Urothelium cell line (cell line): ENCODE measurements around the gene IQGAP3.
A peak's percentile ranks its signal among the peaks of the same experiment; 100 is the strongest.
"Not testable (repeated sequence)": the region's sequence is repeated elsewhere in the genome, so short reads cannot be mapped to it uniquely, and the experiment has no call there.

Experiments used
- DNase-seq: peaks from one replicate; pipeline ENCODE4 v3.0.0; 2011; ENCODE audit warnings: low spot score, mixed read lengths
- FAIRE-seq: peaks from 2 replicates; lab custom pipeline; 2011; peaks lifted over from hg19 to GRCh38; lab: Jason Lieb, UNC

IQGAP3 gene

GRCh38 chr1:156574039-156574633 is 1.8 kb upstream of the IQGAP3 start:
- FAIRE-seq (no peak), DNase-seq (no peak)

DNA sequence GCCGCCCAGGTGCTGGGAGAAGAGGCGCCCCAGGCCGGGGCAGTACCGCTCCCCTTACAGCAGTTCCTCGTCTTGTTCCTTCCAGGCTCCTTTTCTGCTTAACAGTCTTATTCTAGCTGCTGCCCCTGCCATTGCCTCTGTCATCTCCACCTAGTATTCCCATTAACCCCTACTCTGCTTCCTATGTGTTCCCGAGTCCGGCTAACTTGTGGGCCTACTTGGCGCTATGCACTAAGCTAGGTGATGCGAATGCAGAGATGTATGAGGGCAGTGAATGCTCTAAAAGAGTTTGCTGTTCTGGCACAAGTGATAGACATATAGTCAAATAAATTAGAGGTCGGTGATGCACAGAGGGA is 276 bp upstream of the IQGAP3 start:
- no peak for FAIRE-seq
- DNase-seq: no peak

DNA sequence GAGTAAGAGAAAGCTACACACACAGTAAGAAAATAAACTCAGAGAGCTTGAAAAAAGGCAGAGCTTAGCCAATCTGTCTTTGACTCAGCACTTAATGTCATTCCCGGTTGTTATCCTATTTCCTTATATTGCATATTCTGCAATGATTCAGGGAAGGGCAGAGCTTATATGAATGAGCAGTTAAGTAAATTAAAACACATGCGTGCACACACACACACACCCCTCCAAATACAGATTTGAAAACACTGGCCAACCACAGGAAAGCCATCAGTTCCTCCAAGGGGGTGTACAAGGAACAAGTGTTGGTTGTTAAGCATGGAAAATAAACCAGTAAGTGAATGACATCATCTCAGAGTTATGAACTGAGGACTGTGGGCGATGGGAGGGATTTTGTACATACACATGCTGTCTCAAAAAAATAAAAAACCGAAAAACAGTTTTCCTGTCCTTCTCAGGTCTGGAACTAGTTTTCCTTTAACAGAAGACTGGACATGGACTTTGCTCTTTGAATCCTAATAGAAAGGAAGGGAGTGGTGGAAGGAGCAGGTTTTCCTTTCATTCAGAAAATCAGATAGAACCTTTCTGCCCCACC is 1.0 kb downstream of the IQGAP3 start:
- FAIRE-seq (no peak), DNase-seq (peak; percentile 72)

DNA sequence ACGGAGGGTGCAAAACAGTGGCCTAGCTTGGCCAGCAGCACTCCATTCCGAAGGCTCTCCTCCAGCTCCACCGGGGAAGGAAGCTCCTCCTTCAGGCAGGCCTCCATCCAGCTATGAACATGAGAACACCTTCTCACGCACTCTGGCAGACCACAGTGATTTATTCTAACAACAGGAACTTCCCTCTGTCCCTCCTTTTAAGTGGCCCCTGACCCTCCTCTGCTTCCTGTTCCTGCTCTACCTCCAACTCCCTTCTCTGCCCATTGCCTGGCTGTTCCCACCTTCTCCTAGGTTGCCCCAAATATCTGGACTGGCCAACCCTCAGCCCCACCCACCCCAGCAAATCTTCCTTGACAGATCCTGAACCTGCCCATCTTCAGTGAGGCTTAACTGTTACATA is 5.9 kb downstream of the IQGAP3 start:
- FAIRE-seq (no peak), DNase-seq (no peak)

DNA sequence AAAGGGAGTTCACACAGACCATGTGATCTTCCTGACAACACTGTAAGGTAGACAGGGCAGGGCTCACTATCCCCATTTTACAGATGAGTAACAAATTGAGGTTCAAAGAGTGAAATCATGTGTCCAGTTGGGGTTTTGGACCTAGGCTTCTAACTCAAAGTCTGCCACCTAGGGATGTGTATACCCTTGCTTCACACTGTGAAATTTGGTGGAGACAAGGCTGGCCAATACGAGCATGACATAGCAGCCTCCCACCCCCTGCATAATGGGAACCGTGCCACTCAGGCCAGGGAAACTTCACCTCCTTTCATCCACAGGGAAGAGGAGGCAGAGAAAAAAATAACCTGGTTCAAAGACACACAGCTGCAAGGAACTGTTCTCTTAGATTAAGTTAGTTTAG is 6.8 kb downstream of the IQGAP3 start:
- DNase-seq (no peak), FAIRE-seq (no peak)

DNA sequence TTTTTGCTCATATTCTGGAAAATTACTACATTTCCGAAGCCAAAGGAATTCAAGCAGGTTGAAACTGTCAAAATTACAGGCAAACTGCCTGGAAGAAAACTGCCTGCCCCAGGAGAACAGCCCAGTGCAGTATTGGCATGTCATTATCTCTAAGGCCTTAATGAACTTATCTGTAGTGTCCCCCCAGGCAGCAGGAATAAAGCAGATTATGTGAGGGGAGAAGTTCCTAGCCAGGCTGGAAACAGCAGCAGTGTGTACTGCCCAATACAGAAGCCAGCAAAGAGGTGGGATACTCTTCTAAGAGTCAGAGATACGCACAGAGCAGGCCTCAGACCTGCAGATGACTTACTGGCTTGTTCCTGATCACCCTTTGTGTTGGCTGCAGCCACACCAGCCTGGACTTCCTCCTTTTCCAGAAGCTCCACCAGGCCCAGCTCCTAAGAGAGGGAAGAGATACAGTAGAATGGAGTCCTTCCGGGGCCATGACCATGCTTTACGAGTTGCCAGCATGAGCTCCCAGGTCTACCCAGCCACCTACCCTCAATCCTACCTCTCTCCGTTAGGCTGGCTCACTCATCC is 11.7 kb downstream of the IQGAP3 start:
- FAIRE-seq (no peak), DNase-seq (no peak)

GRCh38 chr1:156559797-156560385 is 12.5 kb downstream of the IQGAP3 start:
- no peak for FAIRE-seq

GRCh38 chr1:156559086-156559796 is 13.1 kb downstream of the IQGAP3 start:
- DNase-seq (no peak), FAIRE-seq (no peak)

More at GRCh38 chr1:156559797-156560385, 12.5 kb downstream of the IQGAP3 start:
- DNase-seq: no peak

GRCh38 chr1:156556354-156556753 is 16.0 kb downstream of the IQGAP3 start:
- FAIRE-seq (no peak), DNase-seq (no peak)

GRCh38 chr1:156555715-156556114 is 16.6 kb downstream of the IQGAP3 start:
- DNase-seq (no peak), FAIRE-seq (no peak)

DNA sequence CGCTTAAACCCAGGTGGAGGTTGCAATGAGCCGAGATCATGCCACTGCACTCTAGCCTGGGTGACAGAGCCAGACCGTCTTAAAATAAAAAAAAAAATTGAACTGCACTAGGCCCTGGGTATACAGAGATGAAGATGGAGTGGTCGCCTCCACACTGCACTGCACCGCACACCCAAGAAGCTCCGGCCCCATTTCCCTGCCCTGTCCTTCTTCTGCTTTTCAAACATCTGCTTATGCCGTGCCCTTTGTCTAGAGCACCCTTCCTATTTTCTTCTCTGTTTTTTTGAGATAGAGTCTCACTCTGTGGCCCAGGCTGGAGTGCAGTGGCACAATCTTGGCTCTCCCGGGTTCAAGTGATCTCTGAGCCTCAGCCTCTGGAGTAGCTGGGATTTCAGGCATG is 17.4 kb downstream of the IQGAP3 start:
- FAIRE-seq (no peak), DNase-seq (no peak)

- DNase-seq (no peak), FAIRE-seq (no peak)
These were observed 18.4 kb downstream of the IQGAP3 start for GRCh38 chr1:156553860-156554485.

DNA sequence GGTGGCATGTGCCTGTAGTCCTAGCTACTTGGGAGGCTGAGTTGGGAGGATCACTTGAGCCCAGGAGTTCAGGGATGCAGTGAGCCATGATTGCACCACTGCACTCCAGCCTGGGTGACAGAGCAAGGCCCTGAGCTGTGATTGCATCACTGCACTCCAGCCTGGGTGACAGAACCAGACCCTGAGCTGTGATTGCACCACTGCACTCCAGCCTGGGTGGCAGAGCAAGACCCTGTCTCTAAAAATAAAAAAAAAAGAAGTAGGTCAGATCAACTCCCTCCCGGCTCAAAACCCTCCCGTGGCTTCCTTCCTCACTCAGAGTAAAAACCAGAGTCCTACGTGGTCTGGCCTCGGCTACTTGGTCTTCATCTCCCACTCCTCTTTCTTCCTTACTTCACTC is 19.4 kb downstream of the IQGAP3 start:
- not testable (repeated sequence) for FAIRE-seq, DNase-seq

DNA sequence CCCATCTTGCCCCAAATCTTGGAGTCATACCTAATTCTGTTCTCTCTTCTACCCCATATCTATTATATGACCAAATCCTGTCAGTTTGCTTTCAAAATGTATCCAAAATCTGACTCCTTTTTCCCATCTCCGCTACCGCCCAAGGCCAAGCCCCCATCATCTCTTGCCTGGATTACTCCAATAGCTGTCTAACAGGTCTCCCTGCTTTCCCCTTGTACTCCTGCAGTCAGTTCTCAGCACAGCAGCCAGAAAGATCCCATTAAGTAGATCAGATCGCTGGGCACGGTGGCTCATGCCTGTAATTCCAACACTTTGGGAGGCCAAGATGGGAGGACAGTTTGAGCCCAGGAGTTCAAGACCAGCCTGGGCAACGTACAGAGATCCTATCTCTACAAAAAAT is 19.8 kb downstream of the IQGAP3 start:
- FAIRE-seq (no peak), DNase-seq (no peak)

GRCh38 chr1:156551869-156552268 is 20.5 kb downstream of the IQGAP3 start:
- DNase-seq: no peak
- no peak for FAIRE-seq

GRCh38 chr1:156551066-156551643 is 21.2 kb downstream of the IQGAP3 start:
- FAIRE-seq: no peak
- no peak for DNase-seq

DNA sequence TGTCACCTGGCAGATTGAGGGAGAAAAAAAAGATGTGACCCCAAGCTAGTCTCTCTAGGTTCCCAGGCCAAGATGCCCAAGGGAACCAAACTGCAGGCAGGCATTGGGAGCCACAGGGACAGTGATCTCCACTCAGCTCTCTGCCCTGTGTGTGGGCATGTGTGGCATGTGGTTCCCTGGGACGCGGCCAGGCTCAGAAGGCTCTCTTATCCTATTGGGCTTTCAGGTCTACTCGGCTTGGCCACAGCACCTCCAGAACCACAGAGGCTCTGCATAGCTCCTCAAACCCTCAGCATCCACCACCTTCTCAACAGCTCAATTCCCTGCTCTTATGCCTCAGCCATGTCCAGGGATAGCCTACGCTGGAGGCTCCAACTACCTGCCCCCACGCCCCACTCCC is 22.0 kb downstream of the IQGAP3 start:
- DNase-seq (no peak), FAIRE-seq (no peak)

DNA sequence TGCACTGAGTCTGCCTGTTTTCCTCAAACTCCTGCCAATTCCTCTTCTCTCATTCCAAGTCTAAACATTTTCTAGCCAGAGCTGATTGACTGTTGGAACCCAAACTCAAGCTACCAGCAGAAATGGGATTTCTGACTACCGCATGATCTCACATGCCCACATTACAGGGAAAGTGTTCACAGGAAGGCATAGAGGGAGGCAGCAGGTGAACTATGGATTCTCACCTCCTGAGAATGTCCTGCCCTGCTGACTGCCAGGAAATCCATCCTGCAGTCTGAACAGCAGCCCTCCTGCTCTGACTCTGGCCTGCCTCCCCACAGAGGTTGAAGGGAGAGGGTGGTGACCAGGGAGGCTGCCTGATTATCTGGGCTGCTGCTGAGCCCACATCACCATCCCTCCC is 22.5 kb downstream of the IQGAP3 start:
- DNase-seq (no peak), FAIRE-seq (no peak)

DNA sequence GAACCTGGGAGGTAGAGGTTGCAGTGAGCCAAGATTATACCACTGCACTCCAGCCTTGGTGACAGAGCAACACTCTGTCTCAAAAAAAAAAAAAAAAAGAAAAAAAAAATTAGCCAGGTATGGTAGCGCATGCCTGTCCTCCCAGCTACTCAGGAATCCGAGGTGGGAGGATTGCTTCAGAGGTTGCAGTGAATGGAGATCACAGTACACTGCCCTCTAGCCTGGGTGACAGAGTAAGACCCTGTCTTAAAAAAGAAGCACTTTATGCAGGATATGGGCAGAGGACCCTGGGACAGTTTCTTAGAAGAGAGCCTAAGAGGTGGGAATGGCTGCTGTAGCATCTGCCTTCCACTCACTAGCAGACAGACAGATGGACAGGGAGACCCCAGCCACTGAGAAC is 23.0 kb downstream of the IQGAP3 start:
- DNase-seq: no peak

GRCh38 chr1:156547982-156548381 is 24.4 kb downstream of the IQGAP3 start:
- FAIRE-seq (no peak), DNase-seq (no peak)

More for the DNA sequence above, 23.0 kb downstream of the IQGAP3 start:
- no peak for FAIRE-seq

DNA sequence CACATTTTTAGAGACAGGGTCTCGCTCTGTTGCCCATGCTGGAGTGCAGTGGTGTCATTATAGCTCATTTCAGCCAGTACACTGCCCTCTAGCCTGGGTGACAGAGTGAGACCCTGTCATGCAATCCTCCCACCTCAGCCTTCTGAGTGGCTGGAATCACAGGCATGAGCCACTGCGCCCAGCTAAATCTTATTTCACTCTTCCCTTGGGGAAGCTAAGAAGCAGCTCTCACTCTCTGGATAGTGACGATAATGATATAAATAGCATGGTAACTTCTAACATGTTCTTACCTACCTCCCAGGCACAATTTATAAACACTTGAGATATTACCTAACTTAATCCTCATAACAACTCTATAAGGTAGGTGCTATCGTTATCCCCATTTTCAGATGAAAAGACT is 24.9 kb downstream of the IQGAP3 start:
- FAIRE-seq: no peak

More for the DNA sequence above, 24.9 kb downstream of the IQGAP3 start:
- no peak for DNase-seq
